Measurements from ENCODE around the gene TLR2. TPM values are rescaled to one million over a fixed set of nuclear protein-coding genes. Genes with fewer than 3 reads are reported as not detected.
A peak's percentile ranks its signal among the peaks of the same experiment; 100 is the strongest.

The TLR2 gene
- total RNA-seq, 1 experiment from 2014 or later: 7.1 TPM

- no peaks in the 10 kb centered on the region for H3F3A ChIP-seq (ENCODE audit: low read length, unreplicated experiment)
- ChIA-PET POLR2A (ENCODE audit: unreplicated experiment) (no interaction called here), CTCF (no interaction called here)
- ATAC-seq (peak; percentile 88), DNase-seq (peak; percentile 83)
- H3K27me3 ChIP-seq (ENCODE audit: low read length): no peaks in the 10 kb centered on the region
- H3K4me3 ChIP-seq (ENCODE audit: low read length): peak overlapping the region; percentile 21; the same call in 1 of the 2 replicates
- no peaks in the 10 kb centered on the region for H4K20me1 ChIP-seq (ENCODE audit: low read length)
- H3K36me3 ChIP-seq (ENCODE audit: low read depth, low read length): no peaks in the 10 kb centered on the region
- H3K4me2 ChIP-seq (ENCODE audit: low read length): peak overlapping the region; percentile 70
- H3K27ac ChIP-seq (ENCODE audit: low read length): peak overlapping the region; percentile 90
- H3K9me2 ChIP-seq (replicated peaks; ENCODE audit: low read length): no peaks in the 10 kb centered on the region
- intact Hi-C loops (cut with micrococcal nuclease): no loop called here
- H3K9me3 ChIP-seq (ENCODE audit: low read length): no peaks in the 10 kb centered on the region
- H3K79me2 ChIP-seq (ENCODE audit: low read length): no peaks in the 10 kb centered on the region
- no TSS peak for BruUV-seq (replicated peaks)
- peaks cover 22% of the 10 kb centered on the region for H3K4me1 ChIP-seq (ENCODE audit: insufficient read depth, low read length)
- TF ChIP-seq EZH2 (IDR thresholded peaks at IDR 0.05; ENCODE audit: low read length, unreplicated experiment) (no peak), CTCF (conservative IDR thresholded peaks at IDR 0.05; ENCODE audit: low read depth, low read length) (no peak), EZH2phosphoT487 (IDR thresholded peaks at IDR 0.05; ENCODE audit: borderline replicate concordance, low read length) (no peak)
- no peak overlapping the region for H2AFZ ChIP-seq (ENCODE audit: low read length)
- H3K9ac ChIP-seq (ENCODE audit: low read length): 0 out of 2 replicates have a peak overlapping the region, but pooled peaks have one; percentile 13
Measured at GRCh38 chr4:153713866-153714646, 30.0 kb downstream of the TLR2 start.

GRCh38 chr4:153722036-153722435 is 38.0 kb downstream of the TLR2 start:
- DNase-seq (no peak), ATAC-seq (no peak)
- H3K9me2 ChIP-seq (replicated peaks; ENCODE audit: low read length): no peaks in the 10 kb centered on the region
- H3K4me1 ChIP-seq (ENCODE audit: insufficient read depth, low read length): no peaks in the 10 kb centered on the region
- no peak overlapping the region for H3K27ac ChIP-seq (ENCODE audit: low read length)
- no peaks in the 10 kb centered on the region for H3K79me2 ChIP-seq (ENCODE audit: low read length)
- H3K4me2 ChIP-seq (ENCODE audit: low read length): no peak overlapping the region
- no peaks in the 10 kb centered on the region for H3F3A ChIP-seq (ENCODE audit: low read length, unreplicated experiment)
- H3K9ac ChIP-seq (ENCODE audit: low read length): no peak overlapping the region
- H3K9me3 ChIP-seq (ENCODE audit: low read length): no peaks in the 10 kb centered on the region
- intact Hi-C loops (cut with micrococcal nuclease): no loop called here
- no peaks in the 10 kb centered on the region for H3K27me3 ChIP-seq (ENCODE audit: low read length)
- H3K4me3 ChIP-seq (ENCODE audit: low read length): no peak overlapping the region
- CTCF ChIA-PET: no interaction called here
- no peaks in the 10 kb centered on the region for H4K20me1 ChIP-seq (ENCODE audit: low read length)
- TF ChIP-seq EZH2phosphoT487 (IDR thresholded peaks at IDR 0.05; ENCODE audit: borderline replicate concordance, low read length) (no peak), CTCF (conservative IDR thresholded peaks at IDR 0.05; ENCODE audit: low read depth, low read length) (no peak), EZH2 (IDR thresholded peaks at IDR 0.05; ENCODE audit: low read length, unreplicated experiment) (no peak)
- no peak overlapping the region for H2AFZ ChIP-seq (ENCODE audit: low read length)
- H3K36me3 ChIP-seq (ENCODE audit: low read depth, low read length): no peaks in the 10 kb centered on the region
- BruUV-seq (replicated peaks): no TSS peak
- POLR2A ChIA-PET (ENCODE audit: unreplicated experiment): no interaction called here

GRCh38 chr4:153724606-153725005 is 40.5 kb downstream of the TLR2 start:
- Histone ChIP-seq H3K27ac (ENCODE audit: low read length) (no peak overlapping the region), H3K9me2 (replicated peaks; ENCODE audit: low read length) (no peaks in the 10 kb centered on the region), H3F3A (ENCODE audit: low read length, unreplicated experiment) (no peaks in the 10 kb centered on the region), H3K4me3 (ENCODE audit: low read length) (no peak overlapping the region), H3K36me3 (ENCODE audit: low read depth, low read length) (no peaks in the 10 kb centered on the region), H3K9ac (ENCODE audit: low read length) (no peak overlapping the region), H3K4me2 (ENCODE audit: low read length) (no peak overlapping the region), H3K4me1 (ENCODE audit: insufficient read depth, low read length) (no peaks in the 10 kb centered on the region), H2AFZ (ENCODE audit: low read length) (no peak overlapping the region), H3K9me3 (ENCODE audit: low read length) (no peaks in the 10 kb centered on the region), H4K20me1 (ENCODE audit: low read length) (no peaks in the 10 kb centered on the region), H3K27me3 (ENCODE audit: low read length) (no peaks in the 10 kb centered on the region), H3K79me2 (ENCODE audit: low read length) (no peaks in the 10 kb centered on the region)
- BruUV-seq (replicated peaks): no TSS peak
- no peak for DNase-seq
- POLR2A ChIA-PET (ENCODE audit: unreplicated experiment): no interaction called here
- CTCF ChIA-PET: no interaction called here
- ATAC-seq: no peak
- intact Hi-C loops (cut with micrococcal nuclease): no loop called here
- TF ChIP-seq EZH2 (IDR thresholded peaks at IDR 0.05; ENCODE audit: low read length, unreplicated experiment): no peak
- TF ChIP-seq CTCF (conservative IDR thresholded peaks at IDR 0.05; ENCODE audit: low read depth, low read length): no peak
- TF ChIP-seq EZH2phosphoT487 (IDR thresholded peaks at IDR 0.05; ENCODE audit: borderline replicate concordance, low read length): no peak
